GM19328 (cell line): ENCODE data around the gene AHI1.
A peak's percentile ranks its signal among the peaks of the same experiment; 100 is the strongest.

Source experiments
- ATAC-seq: cut with Tn5 transposase; IDR thresholded peaks from one replicate; pipeline ENCODE4 v1.9.1; 2021; ENCODE audit warnings: mild to moderate bottlenecking, moderate library complexity; ENCODE audit not compliant: unreplicated experiment

Gene AHI1

DNA sequence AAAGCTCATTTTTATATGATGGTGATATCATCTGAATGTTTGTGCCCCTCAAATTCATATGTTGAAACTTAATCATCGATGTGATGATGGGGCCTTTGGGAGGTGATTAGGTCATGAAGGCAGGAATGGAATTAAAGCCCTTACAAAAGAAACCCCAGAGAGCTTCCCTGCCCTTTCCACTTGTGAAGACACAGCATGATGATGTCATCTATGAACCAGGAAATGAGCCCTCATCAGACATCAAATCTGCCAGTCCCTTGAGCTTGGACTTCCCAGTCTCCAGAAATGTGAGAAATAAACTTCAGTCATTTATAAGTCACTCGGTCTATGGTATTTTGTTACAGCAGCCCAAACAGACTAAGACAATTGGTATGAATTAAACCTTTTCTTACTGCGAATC, 163.4 kb downstream of the AHI1 start:
- ATAC-seq, result no peak

DNA sequence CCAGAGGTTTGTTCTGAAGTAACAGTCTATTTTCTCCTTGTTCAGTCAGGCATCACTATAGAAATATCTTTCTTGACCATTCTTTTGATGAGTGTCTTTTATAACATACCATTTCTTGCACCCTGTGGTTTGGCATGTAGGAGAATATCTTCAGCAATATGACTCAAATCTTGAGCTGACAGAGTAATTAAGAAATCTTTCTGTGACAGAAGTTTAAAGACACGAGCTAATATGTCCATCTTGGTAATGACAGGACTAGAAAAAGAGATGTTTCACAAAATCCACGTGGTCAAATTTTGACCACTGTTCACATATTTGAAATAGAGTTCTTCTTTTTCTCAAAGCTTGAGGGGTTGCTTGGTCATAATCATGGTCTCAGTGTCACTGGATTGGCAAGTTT, 166.5 kb downstream of the AHI1 start:
- ATAC-seq, result no peak

DNA sequence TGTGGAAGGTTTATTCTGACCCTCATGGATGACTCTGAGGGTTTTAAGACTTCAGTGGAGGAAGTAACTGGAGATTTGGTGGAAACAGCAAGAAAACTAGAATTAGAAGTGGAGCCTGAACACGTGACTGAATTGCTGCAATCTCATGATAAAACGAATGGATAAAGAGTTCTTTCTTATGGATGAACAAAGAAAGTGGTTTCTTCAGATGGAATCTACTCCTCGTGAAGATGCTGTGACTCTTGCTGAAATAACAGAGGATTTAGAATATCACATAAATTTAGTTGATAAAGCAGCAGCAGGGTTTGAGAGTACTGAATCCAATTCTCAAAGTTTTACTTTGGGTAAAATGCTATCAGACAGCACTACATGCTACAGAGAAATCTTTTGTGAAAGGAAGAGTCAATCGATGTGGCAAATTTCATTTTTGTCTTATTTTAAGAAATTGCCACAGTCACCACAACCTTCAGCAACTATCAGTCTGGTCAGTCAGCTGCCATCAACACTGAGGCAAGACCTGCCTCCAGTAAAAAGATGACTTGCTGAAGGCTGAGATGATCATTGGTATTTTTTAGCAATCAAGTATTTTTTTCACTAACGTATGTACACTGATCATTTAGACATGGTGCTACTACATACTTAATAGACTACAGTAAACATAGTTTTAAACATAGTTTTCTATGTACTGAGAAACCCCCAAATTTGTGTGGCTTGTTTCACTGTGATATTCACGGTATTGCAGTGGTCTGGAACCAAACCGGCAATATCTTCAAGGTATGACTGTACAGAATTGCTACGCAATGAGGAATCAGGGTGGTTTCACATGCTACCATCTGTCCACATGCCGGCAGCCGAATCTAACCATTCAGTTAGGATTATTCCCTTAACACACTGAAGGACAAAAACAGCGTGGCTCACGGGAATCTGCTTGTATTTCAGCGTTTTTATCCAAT, 167.4 kb downstream of the AHI1 start:
- peak; percentile 95 for ATAC-seq

DNA sequence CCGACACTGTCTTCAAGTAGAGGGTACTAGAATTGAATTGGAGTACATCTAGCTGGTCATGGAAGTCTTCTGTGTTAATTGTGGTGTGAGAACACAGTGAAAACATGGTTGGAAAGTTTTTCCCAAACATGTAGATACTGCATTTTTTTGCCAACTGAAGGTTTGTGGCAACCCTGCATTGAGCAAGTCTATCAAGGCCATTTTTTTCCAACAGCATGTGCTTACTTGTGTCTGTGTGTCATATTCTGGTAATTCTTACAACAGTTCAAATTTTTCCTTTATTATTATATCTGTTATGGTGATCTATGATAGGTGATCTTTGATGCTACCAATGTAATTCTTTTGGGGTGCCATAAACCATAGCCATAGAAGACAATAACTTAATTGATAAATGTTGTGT, 169.4 kb downstream of the AHI1 start:
- ATAC-seq, result no peak

DNA sequence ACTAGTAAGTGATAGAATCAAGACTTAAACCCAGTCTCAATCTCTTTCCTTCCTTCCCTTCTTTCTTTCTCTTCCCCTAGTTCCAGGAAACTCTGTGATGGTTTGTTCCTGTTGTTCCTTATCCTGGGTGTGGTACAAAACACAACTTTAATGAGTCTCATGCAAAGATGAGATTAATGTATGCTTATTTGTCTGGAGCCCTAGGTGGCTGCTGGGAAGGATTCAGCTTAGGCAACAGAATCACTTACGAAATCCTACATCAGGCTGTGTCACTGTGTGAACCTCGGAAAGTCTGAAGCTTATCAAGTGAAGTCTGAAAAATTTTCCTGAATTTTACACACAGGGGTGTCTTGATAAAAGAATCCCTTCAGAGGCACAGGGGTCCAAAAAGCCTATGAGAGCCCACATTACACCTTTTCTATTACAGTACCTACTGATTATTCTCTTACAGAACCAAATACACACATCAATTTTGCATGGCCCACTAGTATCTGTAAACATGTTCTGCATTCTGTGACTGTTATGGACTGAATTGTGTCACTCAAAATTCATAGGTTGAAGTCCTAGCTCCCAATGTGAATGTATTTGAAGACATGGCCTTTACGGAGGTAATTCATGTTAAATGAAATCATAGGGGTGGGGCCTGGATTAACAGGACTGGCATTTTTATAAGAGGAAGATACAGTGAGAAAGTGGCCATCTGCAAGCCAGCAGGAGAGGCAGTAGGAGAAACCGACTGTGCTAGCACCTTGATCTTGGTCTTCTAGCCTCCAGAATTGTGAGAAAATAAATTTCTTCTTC, 171.7 kb downstream of the AHI1 start:
- no peak for ATAC-seq

DNA sequence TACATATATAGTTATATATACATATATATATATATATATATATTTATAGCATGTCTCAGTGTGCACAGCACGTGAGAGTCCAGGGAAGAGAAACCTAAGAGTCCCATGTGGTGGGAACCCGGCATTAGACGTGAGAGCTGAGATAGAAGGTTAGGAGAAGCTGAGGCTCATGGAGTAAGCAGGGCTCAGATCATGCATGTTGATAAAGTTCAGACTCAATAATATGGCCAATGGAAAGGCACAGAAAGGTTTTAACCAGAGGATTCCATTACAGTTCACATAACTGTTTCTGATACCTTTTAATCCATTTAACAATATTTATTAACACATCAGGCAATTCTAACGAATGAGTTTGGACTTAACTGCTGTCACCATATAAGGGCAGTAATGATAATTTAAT, 173.0 kb downstream of the AHI1 start:
- ATAC-seq, result no peak

DNA sequence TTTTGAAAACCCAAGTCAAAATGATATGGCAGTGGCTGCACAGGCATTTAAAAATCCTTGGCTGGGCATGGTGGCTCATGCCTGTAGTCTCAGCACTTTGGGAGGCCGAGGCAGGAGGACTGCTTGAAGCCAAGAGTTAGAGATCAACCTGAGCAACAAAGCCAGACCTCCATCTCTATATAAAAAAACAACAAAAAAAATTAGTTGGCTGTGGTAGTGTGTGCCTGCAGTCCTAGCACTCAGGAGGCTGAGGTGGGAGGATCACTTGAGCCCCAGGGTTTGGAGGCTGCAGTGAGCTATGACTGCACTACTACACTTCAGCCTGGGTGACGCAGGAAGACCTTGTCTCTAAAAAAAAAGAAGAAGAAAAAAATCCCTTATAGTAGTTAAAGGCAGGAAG, 173.6 kb downstream of the AHI1 start:
- ATAC-seq, result no peak

DNA sequence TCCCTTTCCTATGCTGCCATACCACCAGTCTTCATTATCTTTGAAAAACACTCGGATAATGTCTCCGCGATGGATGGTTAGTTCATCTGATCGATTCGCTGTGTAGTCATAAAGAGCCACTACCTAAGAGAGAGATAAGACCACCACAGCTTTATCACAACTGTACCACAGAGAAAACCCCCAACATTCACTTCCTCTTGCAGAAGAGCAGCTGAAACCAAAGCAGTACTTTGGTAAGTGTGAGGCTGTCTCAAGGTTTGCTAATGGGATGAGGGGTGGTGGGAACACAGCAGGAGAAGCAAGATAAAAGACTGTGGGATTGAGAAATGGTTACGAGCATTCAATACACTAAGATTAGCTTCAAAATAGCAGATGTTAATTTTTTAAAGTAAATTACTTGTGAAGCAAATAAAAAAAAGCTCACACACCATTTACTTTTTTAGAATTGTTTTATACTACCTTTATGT, 174.3 kb downstream of the AHI1 start:
- peak; percentile 93 for ATAC-seq

DNA sequence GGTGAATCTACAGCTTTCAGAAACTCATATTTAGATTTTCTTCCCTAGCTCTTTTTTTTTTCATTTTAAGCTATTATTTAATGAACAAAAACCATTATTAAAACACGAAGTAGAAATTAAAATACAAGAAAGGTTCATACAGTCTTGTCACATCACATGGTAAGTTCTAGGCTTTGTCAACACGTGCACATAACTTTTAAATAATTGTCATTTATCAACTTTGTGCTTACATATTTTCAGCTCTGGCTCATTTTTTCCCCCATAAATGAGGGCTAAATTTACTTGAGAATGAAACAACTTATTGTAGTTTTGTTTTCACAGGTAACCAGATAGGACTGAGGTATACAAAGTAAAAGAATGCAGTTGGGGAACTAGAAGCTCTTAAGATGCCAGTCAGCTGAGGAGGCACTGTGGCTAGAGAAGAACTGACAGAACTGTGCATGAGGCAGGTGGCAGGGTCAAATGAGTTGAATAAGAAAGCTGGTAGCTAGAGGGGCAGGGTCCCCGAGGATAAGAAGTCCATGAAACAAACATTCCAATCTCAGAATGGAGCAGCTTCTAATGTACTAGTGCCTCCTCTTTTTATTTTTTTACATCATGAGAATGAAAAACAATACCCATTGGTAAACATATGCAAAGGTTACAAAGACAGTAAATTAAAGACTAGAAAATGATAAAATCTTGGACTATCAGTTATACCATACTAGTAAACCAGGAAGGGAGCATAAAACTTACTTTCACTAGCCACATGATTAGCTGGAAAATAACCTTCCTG, 174.9 kb downstream of the AHI1 start:
- ATAC-seq, result peak; percentile 64

DNA sequence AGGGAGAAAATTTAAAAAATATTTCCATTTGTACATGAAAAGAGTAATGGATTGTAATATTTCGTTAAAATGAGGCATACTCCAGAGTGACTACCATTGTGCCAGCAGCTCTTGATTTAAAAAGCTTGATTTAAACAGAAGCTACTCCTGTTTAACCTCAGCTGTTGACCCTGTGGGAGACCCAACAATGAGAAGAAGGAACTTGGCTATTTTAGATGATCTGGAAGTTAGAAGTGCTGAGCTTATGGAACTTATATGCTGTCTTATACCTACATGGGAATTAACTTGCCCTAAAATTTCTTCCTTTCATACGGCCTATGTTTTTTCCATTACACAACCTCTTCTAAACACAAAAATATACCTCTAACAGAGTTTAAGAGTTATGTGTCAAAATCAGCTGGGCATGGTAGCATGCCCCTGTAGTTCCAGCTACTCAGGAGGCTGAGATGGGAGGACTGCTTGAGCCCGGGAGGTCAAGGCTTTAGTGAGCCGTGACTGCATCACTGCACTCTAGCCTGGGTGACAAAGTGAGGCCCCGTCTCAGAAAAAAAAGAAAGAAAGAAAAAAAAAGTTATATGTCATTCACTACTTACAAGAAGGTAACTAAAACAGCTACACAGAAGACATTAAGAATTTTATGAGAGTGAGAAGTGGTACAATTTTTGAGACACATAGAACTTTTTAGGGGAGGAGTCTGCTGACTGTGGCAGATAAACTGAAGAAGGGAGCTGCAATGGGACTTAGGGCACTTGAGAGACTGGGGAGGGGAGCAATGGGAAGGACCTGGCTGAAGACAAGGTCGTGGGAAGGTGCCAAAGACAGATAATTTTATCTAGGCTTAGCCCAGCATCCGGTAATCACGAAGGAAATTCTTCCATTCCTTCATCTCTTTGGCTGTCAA, 176.6 kb downstream of the AHI1 start:
- ATAC-seq, result no peak

DNA sequence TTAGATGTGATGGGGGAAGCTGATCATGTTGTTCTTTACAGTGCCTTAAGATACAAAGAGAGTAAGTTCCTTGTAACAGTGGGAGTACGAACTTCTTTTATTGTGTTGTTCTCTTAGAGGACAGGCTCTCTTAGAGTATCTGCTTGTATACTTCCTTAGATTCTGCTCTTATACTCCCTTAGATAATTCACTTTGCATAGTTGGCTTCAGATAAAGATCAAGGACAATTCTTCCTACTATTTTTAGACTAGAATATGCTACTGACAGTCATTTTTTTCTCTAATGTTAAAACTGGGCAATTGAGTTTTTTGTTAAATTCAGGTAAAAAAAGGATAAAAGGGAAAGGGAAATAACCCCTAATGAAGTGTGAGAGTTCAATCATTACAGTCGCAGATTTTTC, 177.7 kb downstream of the AHI1 start:
- ATAC-seq, result no peak

DNA sequence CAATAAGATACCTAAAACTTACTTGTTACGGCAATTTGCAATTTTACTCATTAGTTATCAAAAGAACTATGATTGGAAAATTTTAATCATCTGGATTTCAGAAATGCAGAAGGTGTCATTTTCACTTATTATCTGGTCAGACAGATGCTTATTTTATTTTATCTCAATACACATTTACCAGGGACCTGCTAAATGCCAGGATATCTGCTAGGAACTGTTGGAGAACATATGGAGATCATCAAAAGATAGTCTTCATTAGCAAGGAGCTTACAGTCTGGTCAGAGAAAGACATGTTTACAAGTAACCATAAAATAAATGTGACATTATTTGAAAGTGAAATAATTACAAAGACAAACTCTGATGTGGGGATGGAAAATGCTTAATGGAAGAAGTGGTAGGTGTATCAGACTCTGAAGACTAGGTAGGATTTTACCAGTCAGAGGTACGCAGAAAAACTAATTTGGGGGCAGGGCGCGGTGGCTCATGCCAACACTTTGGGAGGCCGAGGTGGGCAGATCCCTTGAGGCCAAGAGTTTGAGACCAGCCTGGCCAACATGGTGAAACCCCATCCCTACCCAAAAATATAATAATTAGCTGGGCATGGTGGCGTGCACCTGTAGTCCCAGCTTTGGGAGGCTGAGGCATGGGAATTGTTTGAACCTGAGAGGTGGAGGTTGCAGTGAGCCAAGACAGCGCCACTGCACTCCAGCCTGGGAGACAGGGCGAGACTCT, 178.6 kb downstream of the AHI1 start:
- ATAC-seq, result no peak

DNA sequence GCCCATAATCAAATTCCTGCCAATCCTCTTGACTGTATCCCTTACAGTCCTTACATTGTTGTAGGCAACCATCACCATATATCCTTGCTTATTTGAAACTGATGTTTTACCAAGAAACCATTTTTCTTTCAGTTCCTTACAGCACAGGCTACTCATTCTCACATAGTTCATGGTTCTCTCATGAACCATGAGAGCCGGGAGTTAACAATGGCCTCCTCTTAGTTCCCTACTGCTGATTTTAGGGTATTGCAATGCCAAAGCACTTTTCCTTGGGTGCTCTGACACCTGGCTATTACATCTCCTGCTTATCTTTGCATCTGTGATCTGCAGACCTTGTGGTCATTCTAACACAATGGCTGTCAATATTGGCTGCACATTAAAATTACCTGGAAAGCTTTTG, 183.0 kb downstream of the AHI1 start:
- no peak for ATAC-seq

DNA sequence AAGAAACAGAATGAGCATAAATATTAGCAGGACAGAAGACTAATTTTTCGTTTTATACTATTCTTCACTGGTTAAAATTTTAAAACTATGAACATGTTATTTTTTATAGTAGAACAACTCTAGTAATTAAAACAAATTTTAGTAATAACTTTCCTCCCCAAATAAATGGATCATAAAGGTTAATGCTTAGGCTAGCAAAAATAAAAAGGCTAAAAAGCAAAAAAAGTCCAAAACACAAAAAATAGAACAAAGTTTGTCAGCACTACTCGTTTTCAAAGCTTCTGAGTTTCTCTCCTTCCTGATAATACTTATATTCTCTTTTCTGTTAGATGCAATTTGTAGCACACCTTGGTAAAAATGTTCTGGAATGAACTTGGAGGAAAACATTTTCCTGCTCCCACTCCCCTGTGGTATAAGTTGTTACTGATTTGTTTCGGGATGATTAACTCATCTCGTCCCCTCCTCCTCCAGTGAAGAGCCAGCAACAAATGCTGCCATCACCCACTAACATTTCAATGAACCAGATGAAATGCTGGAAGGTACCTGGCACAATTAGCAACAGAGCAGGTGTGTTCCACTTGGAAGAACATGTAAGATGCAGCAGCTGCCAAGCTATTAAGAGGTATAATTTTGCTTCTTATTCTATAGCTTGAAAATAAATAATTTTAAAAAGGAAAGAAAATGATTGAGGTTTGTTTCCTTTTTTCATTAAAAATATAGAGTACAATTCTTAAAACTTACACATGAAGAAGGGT, 185.9 kb downstream of the AHI1 start:
- ATAC-seq, result no peak

DNA sequence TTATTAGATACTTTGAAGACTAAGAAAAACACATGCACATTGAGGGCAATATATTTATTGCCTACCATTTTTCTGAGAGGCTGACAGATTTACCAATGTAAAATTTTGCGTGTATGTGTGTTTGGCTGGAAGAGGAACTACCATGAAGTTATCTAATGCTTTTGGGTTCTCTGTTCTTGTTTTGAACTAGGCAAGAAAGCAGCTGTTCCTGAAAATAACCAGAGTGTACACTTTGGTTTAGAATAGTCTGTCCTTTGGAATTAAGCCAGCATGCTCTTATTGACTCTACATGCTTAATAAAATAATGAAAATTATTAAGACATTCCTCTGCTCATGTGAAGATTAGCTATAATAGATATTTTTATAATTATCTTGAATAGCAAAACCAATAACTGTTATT, 187.2 kb downstream of the AHI1 start:
- ATAC-seq, result no peak

DNA sequence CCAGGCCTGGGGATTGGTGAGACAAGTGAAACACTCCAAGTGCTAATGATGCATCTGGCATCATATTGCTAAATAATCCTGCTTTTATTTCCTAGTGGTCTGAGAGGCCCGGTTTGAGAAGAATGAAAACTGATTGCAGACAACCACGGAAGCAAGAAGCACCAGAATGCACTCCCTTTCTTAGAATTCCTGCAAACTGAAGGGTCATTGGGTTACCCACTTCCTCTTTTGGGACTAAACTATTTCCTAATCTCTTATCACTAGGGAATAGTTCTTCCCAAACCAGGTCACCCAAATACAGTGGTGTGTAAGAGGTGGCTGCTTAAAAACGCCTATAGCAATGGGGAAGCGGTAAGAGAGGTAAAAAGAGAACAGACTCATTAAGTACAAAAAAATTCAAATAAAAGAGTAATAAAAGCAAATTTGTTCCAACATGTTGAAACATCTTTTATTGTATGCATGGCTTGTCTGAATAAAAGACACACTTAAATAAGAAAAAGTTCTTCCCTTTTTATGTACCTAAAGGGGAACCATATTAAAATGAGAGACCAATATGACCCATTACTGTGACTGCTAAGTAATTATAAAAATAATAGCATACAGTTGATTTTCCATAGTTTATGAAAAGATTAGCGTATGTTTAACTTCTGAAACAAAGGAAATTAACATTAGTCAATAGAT, 190.7 kb downstream of the AHI1 start:
- no peak for ATAC-seq

DNA sequence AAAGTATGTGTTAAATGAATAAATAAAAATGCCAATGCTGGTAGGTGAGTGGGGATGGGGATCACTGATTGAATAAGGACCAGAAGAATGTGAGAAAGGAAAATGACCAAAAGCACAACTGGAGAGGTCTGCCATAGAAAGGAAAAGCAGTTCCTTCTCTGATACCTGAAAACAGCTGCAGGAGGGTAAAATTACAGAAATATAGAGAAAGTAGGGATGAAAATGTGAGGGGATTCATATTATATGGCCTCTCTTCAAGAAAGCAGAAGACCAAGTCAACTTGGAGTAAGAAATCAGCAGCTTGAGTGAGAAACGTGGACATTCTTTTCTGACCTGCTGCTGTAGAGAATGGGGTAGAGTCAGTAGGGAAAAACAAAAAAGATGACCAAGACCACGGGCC, 191.4 kb downstream of the AHI1 start:
- no peak for ATAC-seq

DNA sequence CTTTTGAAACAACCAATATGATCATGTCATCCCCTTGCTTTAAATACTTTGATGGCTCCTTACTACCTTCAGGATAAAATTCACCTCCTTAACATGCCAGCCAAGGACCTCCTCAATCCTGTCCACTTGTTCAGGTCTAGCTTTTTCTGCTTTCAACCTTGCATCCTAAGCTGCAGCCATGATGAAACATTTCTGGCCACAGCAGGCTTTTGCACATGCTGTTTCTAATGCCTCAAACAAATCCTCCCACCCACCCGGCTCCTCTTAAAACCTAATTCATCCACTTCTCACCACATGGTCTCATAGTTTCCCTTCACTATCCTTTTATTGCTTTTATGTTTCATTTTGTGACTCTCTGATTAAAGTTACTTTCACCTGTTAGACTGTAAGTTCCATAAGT, 191.9 kb downstream of the AHI1 start:
- ATAC-seq, result no peak
